ENCODE data around the gene CCDC80.

Gene CCDC80

DNA sequence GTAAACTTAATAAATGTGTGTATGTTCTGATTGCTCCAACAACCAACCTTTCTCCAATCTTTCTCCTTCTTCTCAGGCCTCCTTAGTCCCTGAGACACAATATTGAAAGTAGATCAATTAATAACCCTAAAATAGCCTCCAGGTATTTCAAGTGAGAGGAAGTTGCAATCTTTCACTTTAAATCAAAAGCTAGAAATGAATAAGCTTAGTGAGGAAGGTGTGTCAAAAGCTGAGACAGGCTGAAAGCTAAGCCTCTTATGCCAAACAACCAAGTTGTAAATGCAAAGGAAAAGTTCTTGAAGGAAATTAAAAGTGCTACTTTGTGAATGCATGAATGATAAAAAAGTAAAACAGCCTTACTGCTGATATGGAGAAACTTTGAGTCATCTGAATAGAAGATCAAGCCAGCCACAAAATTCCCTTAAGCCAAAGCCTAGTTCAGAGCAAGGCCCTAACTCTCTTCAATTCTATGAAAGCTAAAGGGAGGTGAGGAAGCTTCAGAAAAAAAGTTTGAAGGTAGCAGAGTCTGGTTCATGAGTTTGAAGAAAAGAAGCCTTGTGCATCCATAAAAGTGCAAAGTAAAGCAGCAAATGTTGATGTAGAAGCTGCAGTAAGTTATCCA, 38.6 kb downstream of the CCDC80 start:
- Histone ChIP-seq H3K4me1 (ENCODE audit: insufficient read depth, low read length) (no peaks in the 10 kb centered on the region), H3K36me3 (ENCODE audit: insufficient read depth, low read depth, low read length) (no peaks in the 10 kb centered on the region), H3K9ac (ENCODE audit: low read depth, low read length) (no peak overlapping the region), H3K4me3 (ENCODE audit: low read length) (no peak overlapping the region), H3K27ac (ENCODE audit: low read length) (no peak overlapping the region), H3K9me3 (ENCODE audit: insufficient read depth, low read depth, low read length) (no peaks in the 10 kb centered on the region), H3K27me3 (ENCODE audit: insufficient read depth, low read length) (no peaks in the 10 kb centered on the region)

DNA sequence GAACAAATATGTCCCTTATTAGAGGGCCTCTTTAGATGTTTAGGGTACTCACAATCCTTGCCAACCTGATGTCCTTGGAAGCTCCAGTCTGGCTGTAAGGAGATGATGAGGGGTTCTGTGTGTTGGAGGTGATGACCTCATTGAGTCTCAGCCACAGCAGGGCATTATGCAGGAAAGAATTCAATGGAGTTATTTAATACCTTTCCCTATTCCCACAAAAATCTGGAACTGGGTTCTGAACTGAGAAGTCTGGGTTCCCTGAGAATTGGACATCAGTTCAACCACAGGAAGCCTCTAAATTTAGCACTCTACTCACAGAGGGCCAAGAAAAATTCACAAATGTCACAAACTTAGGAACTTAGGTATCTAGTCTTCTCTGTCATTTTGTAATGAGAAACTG, 42.2 kb downstream of the CCDC80 start:
- H3K4me3 ChIP-seq (ENCODE audit: low read length) = no peak overlapping the region
- H3K27ac ChIP-seq (ENCODE audit: low read length) = no peak overlapping the region
- H3K9me3 ChIP-seq (ENCODE audit: insufficient read depth, low read depth, low read length) = no peaks in the 10 kb centered on the region
- H3K27me3 ChIP-seq (ENCODE audit: insufficient read depth, low read length) = no peaks in the 10 kb centered on the region
- no peaks in the 10 kb centered on the region for H3K4me1 ChIP-seq (ENCODE audit: insufficient read depth, low read length)
- no peak overlapping the region for H3K9ac ChIP-seq (ENCODE audit: low read depth, low read length)
- H3K36me3 ChIP-seq (ENCODE audit: insufficient read depth, low read depth, low read length) = peaks cover 4% of the 10 kb centered on the region; the same call in 1 of the 2 replicates

GRCh38 chr3:112597945-112598344, 43.0 kb downstream of the CCDC80 start:
- H3K9ac ChIP-seq (ENCODE audit: low read depth, low read length) = no peak overlapping the region
- H3K9me3 ChIP-seq (ENCODE audit: insufficient read depth, low read depth, low read length) = no peaks in the 10 kb centered on the region
- peaks cover 2% of the 10 kb centered on the region; the same call in 1 of the 2 replicates for H3K4me1 ChIP-seq (ENCODE audit: insufficient read depth, low read length)
- no peak overlapping the region for H3K4me3 ChIP-seq (ENCODE audit: low read length)
- H3K27me3 ChIP-seq (ENCODE audit: insufficient read depth, low read length) = no peaks in the 10 kb centered on the region
- H3K27ac ChIP-seq (ENCODE audit: low read length) = no peak overlapping the region
- H3K36me3 ChIP-seq (ENCODE audit: insufficient read depth, low read depth, low read length) = peaks cover 4% of the 10 kb centered on the region; the same call in 1 of the 2 replicates

DNA sequence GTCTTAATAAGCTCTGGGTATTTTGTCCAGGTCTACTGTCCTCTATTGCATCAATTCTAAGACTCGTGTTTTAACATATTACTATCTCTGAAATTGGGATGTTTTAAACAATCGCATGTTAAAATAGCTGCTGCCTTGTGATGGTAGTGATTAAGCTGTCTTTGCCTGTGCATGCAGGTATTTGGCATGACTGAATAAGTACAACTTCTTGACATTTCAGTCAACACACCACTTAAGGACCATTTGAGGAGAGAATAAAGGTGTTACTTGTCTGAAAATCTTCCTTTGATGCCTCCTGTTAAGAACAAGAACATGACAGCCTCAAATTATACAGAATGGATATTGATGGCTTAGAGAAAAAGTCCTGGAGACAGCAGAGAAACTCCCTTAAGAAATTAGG, 46.1 kb downstream of the CCDC80 start:
- H3K27me3 ChIP-seq (ENCODE audit: insufficient read depth, low read length) = no peaks in the 10 kb centered on the region
- H3K9me3 ChIP-seq (ENCODE audit: insufficient read depth, low read depth, low read length) = no peaks in the 10 kb centered on the region
- H3K4me3 ChIP-seq (ENCODE audit: low read length) = no peak overlapping the region
- H3K27ac ChIP-seq (ENCODE audit: low read length) = no peak overlapping the region
- peaks cover 11% of the 10 kb centered on the region; the same call in 1 of the 2 replicates for H3K4me1 ChIP-seq (ENCODE audit: insufficient read depth, low read length)
- H3K9ac ChIP-seq (ENCODE audit: low read depth, low read length) = no peak overlapping the region
- peaks cover 4% of the 10 kb centered on the region; the same call in 1 of the 2 replicates for H3K36me3 ChIP-seq (ENCODE audit: insufficient read depth, low read depth, low read length)

GRCh38 chr3:112593258-112593657, 47.7 kb downstream of the CCDC80 start:
- no peak overlapping the region for H3K4me3 ChIP-seq (ENCODE audit: low read length)
- H3K36me3 ChIP-seq (ENCODE audit: insufficient read depth, low read depth, low read length) = peaks cover 4% of the 10 kb centered on the region; the same call in 1 of the 2 replicates
- H3K9me3 ChIP-seq (ENCODE audit: insufficient read depth, low read depth, low read length) = no peaks in the 10 kb centered on the region
- peaks cover 11% of the 10 kb centered on the region; the same call in 1 of the 2 replicates for H3K4me1 ChIP-seq (ENCODE audit: insufficient read depth, low read length)
- no peak overlapping the region for H3K27ac ChIP-seq (ENCODE audit: low read length)
- H3K27me3 ChIP-seq (ENCODE audit: insufficient read depth, low read length) = no peaks in the 10 kb centered on the region
- no peak overlapping the region for H3K9ac ChIP-seq (ENCODE audit: low read depth, low read length)

GRCh38 chr3:112587336-112587735, 53.6 kb downstream of the CCDC80 start:
- no peak overlapping the region for H3K9ac ChIP-seq (ENCODE audit: low read depth, low read length)
- H3K27ac ChIP-seq (ENCODE audit: low read length) = no peak overlapping the region
- H3K4me1 ChIP-seq (ENCODE audit: insufficient read depth, low read length) = peaks cover 2% of the 10 kb centered on the region; the same call in 1 of the 2 replicates
- peaks cover 34% of the 10 kb centered on the region for H3K36me3 ChIP-seq (ENCODE audit: insufficient read depth, low read depth, low read length)
- no peak overlapping the region for H3K4me3 ChIP-seq (ENCODE audit: low read length)
- no peaks in the 10 kb centered on the region for H3K9me3 ChIP-seq (ENCODE audit: insufficient read depth, low read depth, low read length)
- H3K27me3 ChIP-seq (ENCODE audit: insufficient read depth, low read length) = no peaks in the 10 kb centered on the region

GRCh38 chr3:112585782-112586181, 55.2 kb downstream of the CCDC80 start:
- Histone ChIP-seq H3K9ac (ENCODE audit: low read depth, low read length) (no peak overlapping the region), H3K27me3 (ENCODE audit: insufficient read depth, low read length) (no peaks in the 10 kb centered on the region), H3K4me3 (ENCODE audit: low read length) (no peak overlapping the region), H3K4me1 (ENCODE audit: insufficient read depth, low read length) (peaks cover 11% of the 10 kb centered on the region; the same call in 1 of the 2 replicates), H3K27ac (ENCODE audit: low read length) (no peak overlapping the region), H3K9me3 (ENCODE audit: insufficient read depth, low read depth, low read length) (no peaks in the 10 kb centered on the region), H3K36me3 (ENCODE audit: insufficient read depth, low read depth, low read length) (peaks cover 36% of the 10 kb centered on the region)

GRCh38 chr3:112583105-112583504, 57.8 kb downstream of the CCDC80 start:
- Histone ChIP-seq H3K27me3 (ENCODE audit: insufficient read depth, low read length) (no peaks in the 10 kb centered on the region), H3K27ac (ENCODE audit: low read length) (no peak overlapping the region), H3K36me3 (ENCODE audit: insufficient read depth, low read depth, low read length) (peaks cover 55% of the 10 kb centered on the region), H3K4me3 (ENCODE audit: low read length) (no peak overlapping the region), H3K9me3 (ENCODE audit: insufficient read depth, low read depth, low read length) (no peaks in the 10 kb centered on the region), H3K9ac (ENCODE audit: low read depth, low read length) (no peak overlapping the region), H3K4me1 (ENCODE audit: insufficient read depth, low read length) (peaks cover 11% of the 10 kb centered on the region; the same call in 1 of the 2 replicates)

DNA sequence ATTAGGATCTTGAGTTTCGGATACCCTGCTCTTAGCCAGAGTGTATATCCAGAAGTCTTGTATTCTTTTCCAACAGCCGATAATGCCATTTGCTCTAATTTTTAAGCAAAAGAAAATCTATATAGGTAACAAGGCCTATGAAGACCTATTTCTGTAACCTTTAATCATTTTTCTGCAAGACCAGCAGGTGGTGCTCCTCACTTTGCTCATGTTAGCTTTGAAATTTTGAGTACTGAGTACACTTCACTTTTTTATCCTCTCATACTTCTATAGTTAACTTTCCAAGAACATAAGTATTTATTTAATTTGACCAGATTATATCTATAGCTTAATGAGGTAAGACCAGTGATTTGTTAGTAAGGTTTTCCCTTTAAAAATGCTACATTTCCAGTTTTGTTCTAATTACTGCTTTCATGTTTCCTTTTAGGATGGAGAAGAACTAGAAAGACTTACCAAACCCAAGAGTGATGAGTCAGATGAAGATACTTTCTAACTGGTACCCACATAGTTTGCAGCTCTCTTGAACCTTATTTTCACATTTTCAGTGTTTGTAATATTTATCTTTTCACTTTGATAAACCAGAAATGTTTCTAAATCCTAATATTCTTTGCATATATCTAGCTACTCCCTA, 58.6 kb downstream of the CCDC80 start:
- H3K9me3 ChIP-seq (ENCODE audit: insufficient read depth, low read depth, low read length) = no peaks in the 10 kb centered on the region
- no peak overlapping the region for H3K27ac ChIP-seq (ENCODE audit: low read length)
- H3K4me1 ChIP-seq (ENCODE audit: insufficient read depth, low read length) = peaks cover 11% of the 10 kb centered on the region; the same call in 1 of the 2 replicates
- no peaks in the 10 kb centered on the region for H3K27me3 ChIP-seq (ENCODE audit: insufficient read depth, low read length)
- H3K9ac ChIP-seq (ENCODE audit: low read depth, low read length) = no peak overlapping the region
- no peak overlapping the region for H3K4me3 ChIP-seq (ENCODE audit: low read length)
- peaks cover 55% of the 10 kb centered on the region for H3K36me3 ChIP-seq (ENCODE audit: insufficient read depth, low read depth, low read length)

DNA sequence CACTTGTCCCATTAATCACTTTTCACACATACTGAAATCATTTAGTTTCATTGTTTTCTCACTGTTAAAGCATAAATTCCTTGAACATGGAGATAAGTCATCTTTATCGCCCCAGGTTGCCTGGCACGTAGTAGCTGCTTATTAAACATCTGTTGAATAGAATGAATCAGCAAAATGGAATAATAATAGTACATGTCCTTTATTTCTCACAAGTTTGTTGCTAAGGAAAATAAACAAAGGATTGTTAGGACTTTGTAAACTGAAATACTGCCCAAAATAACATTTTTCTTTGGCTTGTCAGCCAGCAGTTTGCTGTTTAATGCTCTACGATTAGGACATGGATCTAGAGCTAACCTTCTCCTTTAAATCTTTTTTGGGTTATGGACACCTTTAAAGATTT, 61.2 kb downstream of the CCDC80 start:
- peaks cover 48% of the 10 kb centered on the region for H3K36me3 ChIP-seq (ENCODE audit: insufficient read depth, low read depth, low read length)
- peaks cover 11% of the 10 kb centered on the region; the same call in 1 of the 2 replicates for H3K4me1 ChIP-seq (ENCODE audit: insufficient read depth, low read length)
- no peak overlapping the region for H3K27ac ChIP-seq (ENCODE audit: low read length)
- no peak overlapping the region for H3K4me3 ChIP-seq (ENCODE audit: low read length)
- H3K9me3 ChIP-seq (ENCODE audit: insufficient read depth, low read depth, low read length) = no peaks in the 10 kb centered on the region
- no peak overlapping the region for H3K9ac ChIP-seq (ENCODE audit: low read depth, low read length)
- H3K27me3 ChIP-seq (ENCODE audit: insufficient read depth, low read length) = no peaks in the 10 kb centered on the region

GRCh38 chr3:112579232-112579631, 61.7 kb downstream of the CCDC80 start:
- Histone ChIP-seq H3K27me3 (ENCODE audit: insufficient read depth, low read length) (no peaks in the 10 kb centered on the region), H3K9ac (ENCODE audit: low read depth, low read length) (no peak overlapping the region), H3K4me1 (ENCODE audit: insufficient read depth, low read length) (peaks cover 11% of the 10 kb centered on the region; the same call in 1 of the 2 replicates), H3K4me3 (ENCODE audit: low read length) (no peak overlapping the region), H3K36me3 (ENCODE audit: insufficient read depth, low read depth, low read length) (peaks cover 47% of the 10 kb centered on the region), H3K9me3 (ENCODE audit: insufficient read depth, low read depth, low read length) (no peaks in the 10 kb centered on the region), H3K27ac (ENCODE audit: low read length) (no peak overlapping the region)

DNA sequence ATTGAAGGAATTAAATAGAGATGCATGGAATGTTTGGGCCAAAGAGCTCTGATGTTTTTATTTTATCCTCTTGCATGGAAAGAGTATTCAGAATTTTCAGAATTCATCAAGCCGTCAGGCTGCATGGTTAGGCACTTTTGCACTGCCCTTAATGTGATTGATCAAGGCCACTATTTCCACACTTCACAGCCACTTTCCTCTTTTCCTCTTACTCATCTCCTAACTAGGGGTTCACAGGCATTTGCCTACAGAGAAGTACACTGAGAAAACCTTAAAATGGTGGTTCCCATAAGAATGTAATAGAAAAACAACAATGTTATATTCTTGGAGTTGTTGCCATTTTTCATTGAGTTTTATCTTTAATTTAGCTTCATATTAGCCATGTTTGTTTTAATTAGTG, 68.2 kb downstream of the CCDC80 start:
- Histone ChIP-seq H3K9ac (ENCODE audit: low read depth, low read length) (no peak overlapping the region), H3K27ac (ENCODE audit: low read length) (no peak overlapping the region), H3K4me3 (ENCODE audit: low read length) (no peak overlapping the region), H3K36me3 (ENCODE audit: insufficient read depth, low read depth, low read length) (peaks cover 60% of the 10 kb centered on the region), H3K9me3 (ENCODE audit: insufficient read depth, low read depth, low read length) (no peaks in the 10 kb centered on the region), H3K27me3 (ENCODE audit: insufficient read depth, low read length) (no peaks in the 10 kb centered on the region), H3K4me1 (ENCODE audit: insufficient read depth, low read length) (no peaks in the 10 kb centered on the region)
